ENCODE data around the gene CYP2D6.

The CYP2D6 gene

GRCh38 chr22:42090596-42091454, 39.8 kb downstream of the CYP2D6 start, which contains the start of gene NDUFA6:
Gene NDUFA6, minus strand, starts transcription at chr22:42090772. Its CDS starts 28 bp downstream, at chr22:42090744.
- DNase-seq (ENCODE audit: low spot score): peak; percentile 97
- TF ChIP-seq, protein P1, sequence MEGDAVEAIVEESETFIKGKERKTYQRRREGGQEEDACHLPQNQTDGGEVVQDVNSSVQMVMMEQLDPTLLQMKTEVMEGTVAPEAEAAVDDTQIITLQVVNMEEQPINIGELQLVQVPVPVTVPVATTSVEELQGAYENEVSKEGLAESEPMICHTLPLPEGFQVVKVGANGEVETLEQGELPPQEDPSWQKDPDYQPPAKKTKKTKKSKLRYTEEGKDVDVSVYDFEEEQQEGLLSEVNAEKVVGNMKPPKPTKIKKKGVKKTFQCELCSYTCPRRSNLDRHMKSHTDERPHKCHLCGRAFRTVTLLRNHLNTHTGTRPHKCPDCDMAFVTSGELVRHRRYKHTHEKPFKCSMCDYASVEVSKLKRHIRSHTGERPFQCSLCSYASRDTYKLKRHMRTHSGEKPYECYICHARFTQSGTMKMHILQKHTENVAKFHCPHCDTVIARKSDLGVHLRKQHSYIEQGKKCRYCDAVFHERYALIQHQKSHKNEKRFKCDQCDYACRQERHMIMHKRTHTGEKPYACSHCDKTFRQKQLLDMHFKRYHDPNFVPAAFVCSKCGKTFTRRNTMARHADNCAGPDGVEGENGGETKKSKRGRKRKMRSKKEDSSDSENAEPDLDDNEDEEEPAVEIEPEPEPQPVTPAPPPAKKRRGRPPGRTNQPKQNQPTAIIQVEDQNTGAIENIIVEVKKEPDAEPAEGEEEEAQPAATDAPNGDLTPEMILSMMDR (IDR thresholded peaks at IDR 0.05; ENCODE audit: extremely low read depth, missing control alignments): peak; percentile 95

GRCh38 chr22:42086051-42086450, 44.6 kb downstream of the CYP2D6 start:
- TF ChIP-seq, protein P1 (IDR thresholded peaks at IDR 0.05; ENCODE audit: extremely low read depth, missing control alignments): no peak
- DNase-seq (ENCODE audit: low spot score): no peak

- TF ChIP-seq, protein P1 (IDR thresholded peaks at IDR 0.05; ENCODE audit: extremely low read depth, missing control alignments): no peak
- no peak for DNase-seq (ENCODE audit: low spot score)
Observed at GRCh38 chr22:42084874-42085273, 45.7 kb downstream of the CYP2D6 start.

DNA sequence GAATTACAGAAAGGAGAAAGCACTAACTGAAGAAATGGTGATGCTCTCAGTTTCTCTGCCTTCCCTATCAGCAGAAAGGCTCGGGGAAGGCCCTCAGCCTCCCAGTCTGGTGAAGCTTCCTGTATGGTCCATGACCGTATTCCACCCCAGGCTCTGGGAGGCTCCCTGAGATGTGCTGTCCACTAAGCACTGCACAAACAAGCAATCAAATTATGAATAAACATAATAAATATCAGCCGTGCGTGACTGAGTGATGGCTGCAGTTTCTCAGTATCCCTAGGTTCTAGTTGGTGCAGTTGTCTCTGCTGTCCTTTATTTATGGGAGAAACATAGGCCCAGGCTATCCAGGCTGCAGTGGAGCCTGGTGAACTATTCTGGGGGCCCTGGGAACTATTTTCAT, 47.5 kb downstream of the CYP2D6 start:
- DNase-seq (ENCODE audit: low spot score): no peak
- TF ChIP-seq, protein P1 (IDR thresholded peaks at IDR 0.05; ENCODE audit: extremely low read depth, missing control alignments): no peak

GRCh38 chr22:42080287-42080686, 50.3 kb downstream of the CYP2D6 start:
- no peak for DNase-seq (ENCODE audit: low spot score)
- TF ChIP-seq, protein P1 (IDR thresholded peaks at IDR 0.05; ENCODE audit: extremely low read depth, missing control alignments): no peak

DNA sequence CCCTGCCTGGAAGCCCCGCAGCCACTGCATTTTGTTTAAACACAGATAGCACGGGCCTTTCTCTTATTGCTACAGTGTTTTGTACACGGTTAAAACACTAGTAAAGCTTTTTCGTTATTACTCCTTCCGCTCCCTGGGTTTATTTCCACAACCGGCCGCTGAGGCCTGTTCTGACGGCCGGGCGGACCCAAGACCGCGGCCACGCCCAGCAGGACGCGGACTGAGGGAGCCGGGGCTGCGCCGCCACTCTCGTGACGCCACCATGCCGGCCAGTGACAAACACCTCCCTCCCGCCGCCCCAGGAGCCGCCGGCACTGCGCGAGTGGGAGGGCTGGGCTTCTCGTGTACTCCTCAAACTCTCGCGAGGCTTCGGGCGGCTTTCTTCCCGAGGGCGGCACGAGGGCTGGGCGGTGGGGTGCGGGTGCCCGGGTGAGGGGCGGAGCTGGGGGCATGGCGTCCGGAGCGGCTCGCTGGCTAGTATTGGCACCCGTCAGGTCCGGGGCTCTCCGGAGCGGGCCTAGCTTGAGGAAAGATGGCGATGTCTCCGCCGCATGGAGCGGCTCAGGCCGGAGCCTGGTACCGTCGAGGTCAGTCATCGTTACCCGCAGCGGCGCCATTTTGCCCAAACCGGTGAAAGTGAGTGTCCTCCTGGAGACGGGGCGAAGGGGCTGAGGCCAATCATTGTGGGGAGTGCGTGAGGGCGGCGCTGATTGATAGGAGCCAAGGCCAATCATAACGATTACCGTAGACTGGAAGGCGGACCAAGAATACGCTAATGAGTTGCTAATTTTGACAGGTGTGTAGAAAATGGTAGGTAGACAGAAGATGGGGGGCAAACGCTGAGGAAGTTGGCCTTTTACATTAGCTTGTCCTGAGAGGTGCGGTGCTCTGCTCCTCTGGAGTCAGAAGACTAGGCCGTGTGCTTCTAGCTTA, 51.0 kb downstream of the CYP2D6 start, which contains the start of gene SMDT1:
SMDT1 (plus strand) TSS at position 382 of the 933 bp plus-strand sequence; CDS start at position 451, 69 bp downstream.
- peak; percentile 98 for DNase-seq (ENCODE audit: low spot score)
- TF ChIP-seq, protein P1 (IDR thresholded peaks at IDR 0.05; ENCODE audit: extremely low read depth, missing control alignments): no peak

Data from GM20000 (cell line).